CD4-positive, alpha-beta T cell treated with Interleukin-6 at 100 ng/mL for 8 hours (primary cell): Measurements from ENCODE around the gene MOGAT2.
"Not testable (repeated sequence)": the region's sequence is repeated elsewhere in the genome, so short reads cannot be mapped to it uniquely, and the experiment has no call there.

ENCODE experiments used
- DNase-seq: peaks from one replicate; pipeline ENCODE4 v3.0.0-alpha.2; 2020; ENCODE audit warnings: mixed read lengths, low spot score

MOGAT2 gene

GRCh38 chr11:75719340-75720239, 2.0 kb downstream of the MOGAT2 start:
- no peak for DNase-seq

DNA sequence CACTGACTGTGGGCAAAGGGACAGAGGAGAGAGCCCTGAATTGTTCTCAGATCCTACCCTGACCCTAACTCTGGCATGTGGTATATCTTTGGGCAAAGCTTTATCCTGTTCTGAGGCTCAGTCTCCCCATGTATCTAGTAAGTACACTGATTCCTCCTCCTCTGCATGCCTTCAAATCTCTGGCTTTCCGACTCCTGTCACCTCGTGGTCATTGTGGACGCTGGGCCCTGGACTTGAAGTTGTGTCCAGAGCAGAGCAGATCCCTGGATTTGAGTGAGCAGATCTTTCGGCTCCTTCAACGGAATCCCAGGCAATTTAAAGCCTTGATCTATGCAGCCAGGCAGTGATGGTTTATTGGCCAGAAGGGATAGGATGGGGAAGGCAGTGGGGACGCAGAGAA, 3.0 kb downstream of the MOGAT2 start:
- no peak for DNase-seq

DNA sequence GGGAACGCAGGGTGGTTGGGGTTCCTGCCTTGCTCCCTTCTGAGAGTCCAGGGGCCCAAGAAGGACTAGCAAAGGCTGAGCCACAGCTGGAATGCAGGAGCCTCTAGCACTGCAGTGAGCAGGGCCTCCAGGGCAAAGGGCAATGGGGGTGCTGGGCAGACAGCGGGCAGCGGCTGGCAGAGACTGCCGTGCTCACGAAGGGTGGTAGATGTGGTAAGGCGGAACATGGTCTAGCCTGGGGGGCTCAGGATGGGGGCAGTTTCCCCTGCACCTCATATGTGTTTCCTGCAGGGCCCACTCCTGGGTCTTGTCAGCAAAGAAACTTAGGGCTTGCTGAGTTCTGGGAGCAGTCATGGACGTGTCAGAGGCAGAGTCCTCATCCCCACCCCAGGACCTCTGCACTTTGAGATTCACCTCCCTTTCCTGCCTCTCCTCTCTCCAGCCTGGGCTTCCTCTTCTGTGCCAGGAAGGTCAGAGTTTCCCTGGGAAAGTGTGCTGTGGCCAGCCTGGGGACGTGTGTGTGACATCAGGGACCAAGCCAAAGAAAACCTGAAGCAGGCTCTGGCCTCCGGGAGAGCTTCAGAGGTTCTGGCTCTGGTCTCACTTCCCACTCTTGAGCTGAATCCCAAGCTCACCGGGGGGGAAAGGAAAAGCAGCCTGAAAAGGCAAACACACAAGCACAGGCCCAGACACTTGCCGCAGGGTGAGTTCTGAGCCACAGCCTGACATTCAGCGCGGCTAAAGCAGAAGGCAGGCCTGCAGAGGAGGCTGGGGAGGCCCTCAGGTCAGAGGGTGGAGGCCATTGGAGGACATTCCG, 4.4 kb downstream of the MOGAT2 start:
- DNase-seq: no peak

GRCh38 chr11:75722669-75723042, 5.0 kb downstream of the MOGAT2 start:
- DNase-seq: no peak

- no peak for DNase-seq
Measured at GRCh38 chr11:75725547-75726320, 8.1 kb downstream of the MOGAT2 start.

DNA sequence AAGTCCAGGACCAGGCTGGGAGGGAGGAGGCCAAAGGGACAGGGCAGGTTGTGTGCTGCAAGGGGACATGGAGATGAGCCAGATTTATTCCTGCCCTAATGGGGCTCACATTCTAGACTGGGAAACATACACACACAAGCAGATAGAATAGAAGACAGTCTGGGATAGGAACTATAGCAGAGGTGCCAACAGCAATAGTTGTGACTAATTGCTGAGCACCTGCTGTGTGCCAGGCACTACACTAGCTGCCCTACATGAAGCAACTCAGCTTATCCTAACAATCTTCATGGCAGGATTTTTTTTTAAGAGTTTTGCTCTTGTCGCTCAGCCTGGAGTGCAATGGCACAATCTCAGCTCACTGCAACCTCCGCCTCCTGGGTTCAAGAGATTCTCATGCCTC, 11.4 kb downstream of the MOGAT2 start:
- DNase-seq: no peak

- DNase-seq: no peak
Measured at GRCh38 chr11:75731095-75731494, 13.5 kb downstream of the MOGAT2 start.

DNA sequence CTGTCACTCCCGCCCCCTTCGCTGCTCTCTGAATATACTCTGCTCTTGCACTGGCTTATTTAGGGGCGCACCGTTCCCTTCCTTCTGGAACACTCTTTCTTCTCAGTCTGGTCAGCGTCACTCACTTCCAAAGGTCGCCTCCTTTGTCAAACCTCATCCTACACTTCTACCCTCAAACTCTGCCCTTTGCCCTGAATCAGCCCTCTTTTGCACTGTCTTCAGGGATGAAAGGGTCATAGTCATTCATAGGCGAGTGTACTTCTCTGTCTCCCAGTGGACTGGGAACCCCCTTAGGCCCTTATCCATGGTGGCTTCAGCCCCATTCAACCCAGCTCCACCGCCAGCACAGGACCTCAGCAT, 15.4 kb downstream of the MOGAT2 start:
- no peak for DNase-seq

DNA sequence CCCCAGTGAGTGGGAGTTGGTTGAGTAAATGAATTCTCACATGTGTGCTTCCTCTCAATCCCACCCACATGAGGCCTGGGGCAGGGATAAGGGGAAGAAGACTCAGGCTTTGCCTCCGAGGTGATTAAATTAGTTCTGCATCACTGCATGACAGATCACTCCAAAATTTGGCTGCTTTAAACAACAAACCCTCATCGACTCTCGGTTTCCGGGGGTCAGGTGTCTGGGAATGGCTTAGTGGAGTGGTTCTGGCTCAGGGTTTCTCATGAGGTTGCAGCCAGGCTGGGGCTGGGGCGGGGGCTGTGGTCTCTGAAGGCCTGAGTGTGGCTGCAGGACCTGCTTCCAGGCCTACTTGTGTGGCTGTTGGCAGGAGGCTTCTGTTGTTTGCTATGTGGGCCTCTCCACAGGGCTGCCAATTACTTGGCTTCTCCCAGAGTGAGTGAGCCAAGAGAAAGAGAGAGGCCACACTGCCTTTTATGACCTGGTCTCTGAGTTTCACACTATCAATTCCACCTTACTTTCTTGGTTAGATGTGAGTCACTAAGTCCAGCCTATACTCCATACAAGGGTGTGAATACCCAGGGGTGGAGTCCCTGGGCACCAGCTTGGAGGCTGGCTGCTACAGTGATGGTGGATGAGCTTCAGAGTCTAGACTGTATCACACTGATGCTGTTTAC, 15.9 kb downstream of the MOGAT2 start:
- DNase-seq: no peak

- no peak for DNase-seq
Measured at GRCh38 chr11:75734491-75735180, 17.0 kb downstream of the MOGAT2 start.

- DNase-seq: no peak
Measured at GRCh38 chr11:75735181-75735845, 17.7 kb downstream of the MOGAT2 start.

- no peak for DNase-seq
Measured at GRCh38 chr11:75737314-75737713, 19.7 kb downstream of the MOGAT2 start.

DNA sequence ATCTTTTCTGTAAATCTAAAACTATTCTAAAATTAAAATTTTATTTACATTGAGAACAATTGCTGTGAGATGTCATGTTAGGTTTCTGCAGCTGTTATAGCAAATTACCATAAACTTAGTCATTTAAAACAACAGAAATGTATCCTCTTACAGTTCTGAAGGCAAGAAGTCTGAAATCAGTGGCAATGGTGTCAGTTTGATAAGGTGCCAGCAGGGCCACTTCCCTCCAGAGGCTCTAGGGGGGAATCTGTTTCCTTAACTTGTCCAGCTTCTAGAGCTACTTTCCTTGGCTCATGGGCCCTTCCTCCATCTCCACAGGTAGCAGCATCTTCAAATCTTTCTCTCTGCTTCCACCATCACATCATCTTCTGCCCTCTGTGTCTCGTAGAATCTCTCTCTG, 23.0 kb downstream of the MOGAT2 start:
- DNase-seq: no peak

GRCh38 chr11:75743159-75743558, 25.5 kb downstream of the MOGAT2 start:
- DNase-seq: not testable (repeated sequence)

- DNase-seq: no peak
Measured at GRCh38 chr11:75743711-75744563, 26.3 kb downstream of the MOGAT2 start.

- no peak for DNase-seq
Measured at GRCh38 chr11:75745807-75746206, 28.2 kb downstream of the MOGAT2 start.

GRCh38 chr11:75748729-75749273, 31.2 kb downstream of the MOGAT2 start:
- not testable (repeated sequence) for DNase-seq

DNA sequence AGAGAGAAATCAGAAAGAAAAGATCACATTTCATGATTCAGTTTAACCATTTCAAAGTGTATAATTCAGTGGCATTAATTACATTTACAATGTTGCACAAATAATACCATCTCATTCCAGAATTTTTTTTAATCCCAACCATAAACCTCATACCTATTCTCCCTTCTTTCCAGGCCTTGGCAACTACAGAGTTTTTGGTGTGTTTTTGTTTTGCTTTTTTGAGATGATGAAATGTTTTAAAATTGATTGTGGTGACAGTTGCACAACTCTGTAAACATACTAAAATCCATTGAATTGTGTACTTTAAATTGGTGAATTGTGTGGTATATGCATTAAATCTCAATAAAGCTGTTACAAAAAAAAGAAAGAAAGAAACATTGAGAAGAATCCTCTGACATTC, 37.3 kb downstream of the MOGAT2 start:
- DNase-seq: not testable (repeated sequence)

DNA sequence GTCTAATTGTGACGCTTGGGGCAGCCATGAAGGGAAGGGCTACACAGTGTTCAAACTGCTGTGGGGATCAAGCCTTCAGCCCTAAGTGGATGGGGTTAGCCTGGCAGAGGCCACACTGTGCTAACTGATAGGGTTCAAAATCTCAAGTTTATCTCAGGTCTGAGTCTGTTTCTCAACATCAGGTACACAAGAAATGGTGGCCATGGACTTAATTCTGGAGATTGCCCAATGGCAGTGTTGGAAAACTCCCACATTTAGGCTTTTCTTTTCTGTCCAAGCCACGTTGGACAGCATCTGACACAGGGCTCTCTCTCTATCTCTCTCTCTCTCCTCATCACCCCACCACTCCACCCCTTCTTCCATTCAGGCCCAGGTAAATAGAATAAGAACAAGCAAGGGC, 40.0 kb downstream of the MOGAT2 start:
- no peak for DNase-seq
